GM18499 (cell line): ENCODE measurements around the gene ACE.

ENCODE experiments used
- ATAC-seq: cut with Tn5 transposase; IDR thresholded peaks from one replicate; pipeline ENCODE4 v1.9.1; 2021; ENCODE audit warnings: moderate number of reproducible peaks; ENCODE audit not compliant: insufficient read depth, unreplicated experiment

Gene ACE

DNA sequence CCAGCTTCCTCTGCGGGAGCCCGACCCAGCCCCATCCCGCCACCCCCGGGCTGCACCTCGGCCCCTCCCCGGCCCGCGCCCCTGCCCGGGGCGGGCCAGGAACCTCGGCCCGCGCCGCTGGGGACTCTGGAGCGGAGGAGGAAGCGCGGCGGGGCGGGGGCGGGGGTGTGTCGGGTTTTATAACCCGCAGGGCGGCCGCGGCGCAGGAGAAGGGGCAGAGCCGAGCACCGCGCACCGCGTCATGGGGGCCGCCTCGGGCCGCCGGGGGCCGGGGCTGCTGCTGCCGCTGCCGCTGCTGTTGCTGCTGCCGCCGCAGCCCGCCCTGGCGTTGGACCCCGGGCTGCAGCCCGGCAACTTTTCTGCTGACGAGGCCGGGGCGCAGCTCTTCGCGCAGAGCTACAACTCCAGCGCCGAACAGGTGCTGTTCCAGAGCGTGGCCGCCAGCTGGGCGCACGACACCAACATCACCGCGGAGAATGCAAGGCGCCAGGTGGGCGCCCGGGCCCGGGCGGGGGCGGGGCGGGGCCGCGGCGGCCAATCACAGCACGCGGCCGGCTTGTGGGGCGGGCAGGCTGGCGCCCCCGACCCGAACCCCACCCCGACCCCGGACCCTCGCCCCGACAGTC, at the start of gene ACE:
Gene ACE (plus strand): TSS at position 208 of the 626 bp plus-strand sequence. CDS start 34 bp downstream, at position 242.
- ATAC-seq, result no peak

DNA sequence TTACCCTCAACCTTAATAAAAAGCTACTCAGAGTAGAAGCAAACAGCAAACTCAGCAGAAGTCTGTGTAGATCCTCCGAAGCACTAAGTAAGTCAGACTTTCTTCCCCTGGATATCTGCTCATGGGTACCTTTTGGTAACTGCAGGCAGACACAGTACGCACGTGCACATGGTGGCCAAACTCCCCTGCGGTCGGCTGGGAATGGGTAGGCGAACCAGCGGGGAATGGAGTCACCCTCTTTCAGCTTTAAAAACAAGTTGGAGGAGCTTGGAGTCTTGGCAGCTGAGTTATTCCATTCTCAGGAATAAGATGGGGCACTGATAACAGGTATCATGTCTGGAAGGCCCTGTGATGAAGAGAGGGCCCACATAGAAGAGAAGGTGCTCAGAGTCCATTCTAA, 47.1 kb upstream of the ACE start:
- ATAC-seq, result no peak

DNA sequence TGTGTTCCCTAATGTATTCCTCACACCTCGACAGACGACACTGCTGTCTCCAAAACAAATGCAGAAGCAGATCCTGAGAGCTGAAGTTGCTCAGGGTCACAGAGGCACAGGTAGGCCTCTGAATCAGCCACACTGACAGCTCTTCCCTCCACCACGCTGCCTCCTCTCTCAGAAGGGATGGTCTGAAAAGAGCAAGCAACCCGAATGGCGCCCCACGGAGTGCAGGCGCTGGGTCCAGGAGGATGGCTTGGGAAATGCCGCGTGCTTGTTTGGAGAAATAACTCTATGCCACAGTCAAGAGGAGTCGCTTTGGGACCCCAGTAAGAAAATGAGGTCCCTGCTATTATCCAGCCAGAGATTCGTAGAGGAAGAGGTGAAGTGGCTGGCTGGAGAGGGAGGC, 46.6 kb upstream of the ACE start:
- no peak for ATAC-seq

DNA sequence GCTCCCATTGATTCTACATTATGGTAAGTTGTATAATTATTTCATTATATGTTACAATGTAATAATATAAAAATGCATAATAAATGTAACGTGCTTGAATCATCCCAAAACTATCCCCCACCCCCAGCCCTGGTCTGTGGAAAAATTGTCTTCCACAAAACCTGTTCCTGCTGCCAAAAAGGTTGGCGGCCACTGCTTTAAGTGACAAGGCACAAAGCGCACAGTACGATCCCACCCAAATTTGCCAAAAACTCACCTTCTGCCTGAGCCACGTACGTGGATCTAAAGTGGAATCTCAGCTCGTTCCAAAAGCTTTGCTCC, 45.3 kb upstream of the ACE start:
- ATAC-seq, result no peak

DNA sequence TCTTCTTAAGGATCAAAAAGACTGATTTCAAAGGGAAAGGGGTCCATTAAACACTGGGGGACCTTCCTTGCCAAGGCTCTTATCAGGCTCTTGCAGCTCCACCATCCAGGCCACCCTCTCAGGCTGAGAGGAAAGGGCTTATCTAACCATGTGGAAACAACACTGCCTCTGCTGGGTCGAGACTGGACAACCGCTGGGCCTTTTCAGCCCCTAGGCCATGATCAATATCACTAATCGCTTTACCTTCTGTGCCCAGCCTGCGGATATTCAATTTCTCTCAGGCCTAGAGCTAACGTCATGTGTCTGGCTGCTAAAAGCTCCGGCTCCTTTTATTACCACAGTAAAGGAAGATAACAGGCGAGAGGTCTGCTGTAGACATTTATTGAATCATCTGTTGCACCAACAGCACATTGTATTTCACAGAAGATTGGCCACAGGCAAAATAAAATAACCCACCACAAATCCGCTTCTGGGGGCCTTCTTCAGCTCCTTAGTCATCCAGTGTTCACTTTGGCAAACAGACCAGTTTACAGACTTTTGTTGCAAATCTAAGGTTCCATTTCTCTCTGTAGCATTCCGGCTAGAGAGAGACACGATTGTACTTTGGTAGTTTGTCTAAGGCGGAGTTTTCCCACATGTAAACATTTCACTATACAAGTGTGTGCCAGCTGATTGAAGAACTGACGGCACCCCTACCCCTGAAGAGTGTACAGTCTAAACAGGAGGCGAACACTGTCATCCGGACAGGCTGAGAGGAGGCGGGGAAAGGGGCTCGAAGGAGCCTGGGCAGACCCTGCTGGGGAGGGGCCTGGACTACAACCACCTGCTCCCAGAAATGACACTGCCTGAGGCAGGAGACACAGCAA, 44.7 kb upstream of the ACE start:
- no peak for ATAC-seq

DNA sequence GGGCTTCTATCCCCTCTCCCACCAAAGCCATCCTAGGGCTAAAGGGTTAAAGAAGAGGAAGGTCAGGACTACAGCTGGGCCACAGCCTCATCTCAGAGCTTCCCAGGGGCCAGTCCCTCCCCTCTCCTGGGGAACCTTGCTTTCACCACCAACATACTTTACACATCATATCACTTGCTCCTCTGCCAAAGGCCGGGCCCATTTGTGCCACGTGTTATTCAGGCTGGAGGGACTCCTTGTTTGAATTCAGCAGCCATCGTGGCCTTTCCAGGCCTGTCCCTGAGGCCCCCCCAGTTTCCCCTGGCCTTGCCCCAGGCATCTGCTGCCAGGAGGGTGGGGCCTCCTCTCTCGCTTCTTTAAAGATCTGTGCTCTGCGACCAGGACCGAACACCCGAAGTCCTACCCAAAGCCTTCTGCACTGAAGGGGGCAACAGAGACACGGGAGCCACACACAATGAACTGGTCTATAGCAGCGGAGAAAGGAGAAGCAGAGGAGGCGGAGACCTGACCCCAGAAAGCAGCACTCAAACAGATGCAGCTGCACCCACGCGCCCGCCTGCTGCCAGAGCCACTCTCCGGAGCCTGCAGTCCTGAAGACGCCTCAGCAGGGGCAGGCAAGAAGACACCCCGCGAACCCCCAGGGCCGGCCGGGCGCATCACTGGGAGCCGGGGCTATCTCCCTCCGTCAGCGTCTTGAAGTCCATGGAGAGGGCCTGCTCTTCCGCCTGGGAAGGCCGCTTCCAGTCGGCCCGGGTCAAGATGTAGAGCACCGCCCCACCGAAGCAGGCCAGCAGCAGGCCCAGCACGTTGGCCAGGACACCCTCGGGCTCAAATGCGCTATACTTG, 42.9 kb upstream of the ACE start:
- no peak for ATAC-seq

DNA sequence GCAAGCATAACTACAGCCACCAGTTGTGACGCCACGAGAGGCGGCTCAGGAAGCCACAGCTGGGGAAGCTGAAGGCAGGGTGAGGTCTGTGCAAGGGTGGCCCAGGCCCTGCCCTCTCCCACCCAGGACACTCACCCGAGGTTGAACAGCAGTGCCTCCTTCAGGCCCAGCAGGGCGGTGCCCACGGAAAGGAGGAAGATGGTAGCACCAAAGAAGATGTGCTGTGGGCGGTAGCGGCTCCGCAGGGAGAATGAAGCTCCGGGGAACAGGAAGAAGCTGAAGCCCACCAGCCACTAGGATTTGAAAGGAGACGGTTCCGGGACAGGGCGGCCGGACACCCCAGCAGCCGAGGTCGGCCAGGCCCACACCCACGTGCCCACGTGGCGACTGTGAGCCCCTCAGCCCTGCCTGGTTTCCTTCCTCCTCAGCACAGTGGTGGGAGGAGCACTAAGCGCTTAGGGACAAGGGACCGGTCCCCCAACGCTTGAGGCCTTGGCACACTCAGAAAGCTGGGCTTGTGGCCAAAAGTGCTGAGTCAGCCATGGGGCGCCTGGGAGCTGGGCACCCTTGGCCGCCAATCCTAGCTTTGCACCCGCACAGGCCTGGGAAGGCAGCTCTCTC, 41.8 kb upstream of the ACE start:
- ATAC-seq, result no peak

DNA sequence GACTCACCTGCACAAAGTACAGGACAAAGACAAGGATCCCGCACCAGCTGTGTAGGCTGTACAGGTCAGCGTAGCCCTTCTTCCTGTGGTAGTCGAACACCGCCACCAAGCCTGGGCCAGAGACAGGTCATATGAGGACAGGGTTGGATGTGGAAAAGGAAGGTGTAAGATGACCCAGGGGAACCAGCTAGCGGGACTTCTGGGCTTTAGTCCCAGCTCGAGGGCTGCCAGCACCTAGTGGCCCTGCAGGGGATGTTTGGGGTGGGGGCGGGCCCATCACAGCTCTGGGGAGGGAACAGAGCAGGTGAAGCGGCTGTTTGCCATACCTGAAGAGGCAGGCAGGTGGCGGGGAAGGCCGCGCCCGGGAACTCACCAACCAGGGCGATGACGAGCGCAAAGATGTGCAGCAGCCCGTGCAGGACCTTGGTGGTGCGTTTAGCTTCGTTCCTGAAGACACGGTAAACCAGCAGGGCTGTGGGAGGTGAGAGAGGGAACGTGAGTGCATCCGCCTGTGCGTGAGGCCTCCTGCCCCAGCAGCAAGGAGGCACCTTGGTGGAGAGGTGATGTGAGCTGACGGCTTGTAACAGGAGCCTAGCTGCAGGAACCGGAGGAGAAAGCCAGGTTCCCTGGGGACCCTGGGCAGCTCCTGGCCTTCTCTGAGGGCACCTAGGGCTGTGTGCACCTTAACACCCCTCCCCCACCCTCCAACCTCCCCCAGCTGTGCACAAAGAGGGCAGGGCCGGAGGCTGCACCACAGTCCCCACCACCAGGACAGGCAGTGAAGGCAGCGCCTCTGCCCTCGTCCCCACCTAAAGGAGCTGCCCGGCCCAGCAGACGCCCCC, 41.0 kb upstream of the ACE start:
- ATAC-seq, result no peak

DNA sequence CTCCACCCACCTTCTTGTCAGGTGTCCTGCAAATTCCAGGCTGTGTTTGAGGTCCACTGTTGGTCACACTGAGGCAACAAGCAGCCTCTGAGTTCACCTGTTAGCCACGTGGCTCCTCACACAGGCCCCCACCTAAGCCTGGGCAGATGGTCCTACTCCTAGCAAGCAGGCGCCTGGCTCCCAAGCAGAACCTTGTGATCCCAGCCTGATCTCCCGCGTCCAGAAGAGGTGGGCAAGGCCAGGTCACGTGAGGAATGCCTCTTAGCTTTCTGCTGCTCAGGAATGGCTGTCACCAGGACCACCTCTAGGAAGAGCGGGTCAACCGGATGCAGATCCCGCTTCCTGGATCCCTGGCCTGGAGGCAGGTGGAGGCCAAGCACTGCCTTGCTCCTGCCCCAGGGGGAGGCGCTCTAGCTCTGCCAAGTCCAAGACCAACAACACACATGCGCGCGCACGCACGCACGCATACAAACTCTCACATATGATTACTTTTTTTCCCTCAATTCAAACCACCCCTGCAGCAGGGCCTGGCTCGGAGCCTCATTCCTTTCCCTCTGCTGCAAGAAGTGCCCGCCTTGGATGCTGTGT, 40.2 kb upstream of the ACE start:
- ATAC-seq, result no peak

DNA sequence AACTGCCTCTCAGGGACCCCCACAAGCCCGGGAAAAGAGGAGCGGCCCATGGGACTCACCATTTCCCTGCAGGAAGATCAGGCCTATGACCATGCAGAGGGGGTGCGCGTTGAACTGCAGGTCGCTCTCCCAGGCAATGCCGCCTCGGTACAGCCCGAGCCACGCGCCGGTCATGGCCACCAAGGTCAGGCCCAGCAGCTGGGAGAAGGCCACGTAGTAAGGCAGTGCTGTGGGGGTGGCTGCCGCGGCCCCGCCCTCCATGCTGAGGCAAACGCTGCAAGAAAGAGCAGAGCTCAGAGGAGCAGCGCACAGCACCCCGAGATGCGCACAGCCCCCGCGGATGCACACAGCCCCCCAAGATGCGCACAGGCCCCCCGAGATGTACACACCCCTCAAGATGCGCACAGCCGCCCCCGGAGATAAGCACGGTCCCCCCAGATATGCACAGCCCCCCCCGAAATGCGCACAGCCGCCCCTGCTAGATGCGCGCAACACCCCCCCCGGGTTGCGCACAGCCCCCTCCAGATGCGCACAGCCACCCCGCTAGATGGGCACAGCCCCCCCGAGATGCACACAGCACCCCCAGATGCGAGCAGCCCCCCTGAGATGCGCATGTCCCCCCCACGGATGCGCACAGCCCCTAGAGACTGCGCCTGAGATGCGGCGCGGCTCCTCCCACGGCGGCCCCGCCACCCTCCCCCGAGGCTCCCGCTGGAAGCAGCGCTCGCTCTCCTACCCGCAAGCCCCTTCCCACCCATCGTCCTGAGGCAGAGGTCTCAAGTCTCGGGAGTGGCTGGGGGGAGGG, 39.4 kb upstream of the ACE start:
- ATAC-seq, result no peak

DNA sequence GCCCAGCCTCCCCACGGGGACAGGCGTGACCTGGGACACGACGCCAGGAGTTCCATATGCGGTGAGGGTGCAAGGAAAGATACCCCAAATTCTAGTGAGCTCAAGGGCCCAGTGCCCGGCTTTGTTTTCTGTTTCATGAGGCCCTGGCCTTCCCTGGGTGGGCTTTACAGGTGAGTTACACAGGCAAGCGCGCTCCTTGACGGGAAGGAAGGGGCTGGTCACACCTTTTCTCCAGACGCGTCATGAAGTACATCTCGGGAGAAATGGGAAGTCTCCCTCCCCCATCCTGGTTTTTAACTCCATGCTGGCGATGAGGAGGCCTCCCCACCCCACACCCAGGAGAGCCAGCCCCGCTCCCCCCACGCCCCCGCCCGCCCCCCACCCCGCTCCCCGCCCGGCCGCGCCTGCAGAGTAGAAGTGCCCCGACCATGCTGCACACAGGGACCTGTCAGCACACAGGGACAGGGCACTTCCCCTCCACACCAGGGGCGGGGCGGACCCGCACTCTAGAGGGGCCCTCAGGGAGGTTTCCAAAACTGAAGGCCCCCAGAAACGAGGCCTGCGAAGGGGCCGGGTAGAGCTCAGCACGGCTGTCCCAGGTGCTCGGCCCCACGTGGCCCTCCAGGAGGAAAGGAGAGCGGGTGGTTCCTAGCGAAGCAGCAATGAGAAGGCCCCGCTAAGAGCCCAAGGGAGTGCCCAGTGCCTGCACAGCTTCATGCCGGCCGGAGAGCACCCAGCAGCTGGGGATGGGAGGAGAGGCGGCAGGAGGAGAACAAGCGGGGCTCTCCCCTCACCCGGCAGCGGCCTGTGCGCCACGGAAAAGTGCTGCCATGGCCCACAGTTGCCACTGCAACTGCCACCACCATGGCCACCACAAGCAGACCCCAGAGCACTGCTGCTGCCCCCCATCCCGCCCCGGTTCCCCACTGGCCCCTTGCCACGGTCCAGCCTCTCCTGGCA, 38.5 kb upstream of the ACE start:
- no peak for ATAC-seq

DNA sequence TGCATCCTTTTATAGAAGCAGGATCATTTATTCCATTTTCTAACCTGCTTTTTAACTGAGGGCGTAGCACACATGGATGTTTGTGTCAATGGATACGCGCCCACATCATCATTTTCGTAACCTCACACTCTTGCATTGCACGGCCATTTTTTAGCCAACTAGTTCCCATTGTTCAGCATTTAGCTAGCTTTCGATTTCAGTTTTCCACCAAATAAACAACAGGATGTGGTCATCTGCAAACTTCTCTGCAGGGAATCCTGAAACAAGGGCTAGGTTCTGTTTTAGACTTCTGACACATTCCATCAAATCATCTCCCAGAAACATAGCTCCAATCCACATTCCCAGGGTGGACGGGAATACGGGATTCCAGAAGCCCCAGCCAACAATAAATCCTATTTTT, 37.2 kb upstream of the ACE start:
- ATAC-seq, result no peak

DNA sequence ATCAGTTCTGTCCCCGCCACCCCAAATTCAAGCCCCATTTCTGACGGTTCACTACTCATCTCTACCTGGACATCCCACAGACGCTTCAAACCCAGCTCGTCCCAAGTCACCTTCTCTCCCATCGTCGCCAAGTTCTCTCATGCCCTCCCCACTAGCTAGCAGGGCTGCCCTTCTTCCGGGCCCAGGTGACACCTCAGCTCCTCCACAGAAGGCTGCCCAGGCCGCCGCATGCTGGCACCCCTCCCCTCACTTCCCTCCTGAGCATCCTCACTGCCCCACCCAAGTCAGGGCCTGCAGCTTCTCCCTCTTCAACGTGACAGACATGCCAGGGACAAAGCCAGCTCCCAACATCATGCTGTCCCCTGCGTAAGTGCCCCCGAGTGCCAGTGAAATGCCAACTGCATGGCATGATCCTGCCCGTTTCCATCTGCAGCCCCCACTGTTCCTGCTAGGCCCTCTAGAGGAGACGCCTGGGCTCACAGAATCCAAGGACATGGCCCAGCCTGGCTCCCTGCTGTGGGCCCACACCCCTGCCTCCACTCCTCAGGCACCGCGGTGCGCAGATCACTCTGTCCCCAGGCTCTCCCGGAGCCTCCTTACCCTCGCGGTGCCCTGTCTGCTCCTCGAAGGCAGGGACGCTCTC, 36.6 kb upstream of the ACE start:
- ATAC-seq, result no peak

DNA sequence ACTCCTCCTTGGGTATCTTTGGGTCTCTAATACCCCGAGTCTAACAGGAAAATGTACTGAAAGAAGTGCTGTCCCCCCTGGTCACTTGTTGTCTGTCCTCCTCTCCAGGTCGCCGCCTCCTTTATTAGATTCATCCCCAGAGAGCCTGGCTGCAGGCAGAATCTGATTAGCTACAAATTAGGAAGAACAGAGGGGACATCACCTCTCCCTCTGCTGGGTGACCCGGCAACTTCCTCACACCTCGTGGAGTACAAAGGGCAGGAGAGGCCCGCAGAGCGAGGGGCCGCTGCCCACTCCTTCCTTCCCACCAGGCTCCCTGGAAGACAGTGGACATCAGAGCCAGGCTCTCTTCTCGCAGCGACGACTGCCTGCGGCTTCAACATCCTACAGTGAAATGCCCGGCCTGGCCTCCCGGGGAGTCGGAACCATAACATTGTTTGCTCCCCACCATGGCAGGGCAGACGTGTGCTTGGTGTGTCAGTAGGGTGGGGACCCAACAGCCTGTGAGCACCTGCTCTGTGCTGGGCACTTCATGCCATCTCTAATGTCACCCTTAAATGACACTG, 36.0 kb upstream of the ACE start:
- no peak for ATAC-seq

DNA sequence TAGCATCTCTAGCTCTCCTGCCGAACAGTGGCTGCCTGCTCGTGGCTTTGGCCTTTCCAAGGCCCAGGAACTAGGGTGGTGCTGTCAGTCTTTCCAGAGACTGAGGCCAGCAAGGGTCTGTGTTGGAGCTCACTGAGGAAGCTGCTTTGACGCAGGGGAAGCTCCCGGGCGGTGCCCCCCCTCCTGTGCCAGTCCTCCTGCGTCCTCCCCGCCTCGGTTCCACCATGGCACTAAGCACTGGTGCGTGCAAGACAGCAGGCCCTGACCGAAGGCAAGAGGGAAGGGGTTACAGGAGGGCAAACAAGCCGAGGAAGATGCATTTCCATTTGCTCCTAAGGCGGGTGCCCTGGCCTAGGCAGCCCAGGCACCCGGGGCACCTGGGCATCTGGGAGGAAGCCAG, 35.2 kb upstream of the ACE start:
- no peak for ATAC-seq

DNA sequence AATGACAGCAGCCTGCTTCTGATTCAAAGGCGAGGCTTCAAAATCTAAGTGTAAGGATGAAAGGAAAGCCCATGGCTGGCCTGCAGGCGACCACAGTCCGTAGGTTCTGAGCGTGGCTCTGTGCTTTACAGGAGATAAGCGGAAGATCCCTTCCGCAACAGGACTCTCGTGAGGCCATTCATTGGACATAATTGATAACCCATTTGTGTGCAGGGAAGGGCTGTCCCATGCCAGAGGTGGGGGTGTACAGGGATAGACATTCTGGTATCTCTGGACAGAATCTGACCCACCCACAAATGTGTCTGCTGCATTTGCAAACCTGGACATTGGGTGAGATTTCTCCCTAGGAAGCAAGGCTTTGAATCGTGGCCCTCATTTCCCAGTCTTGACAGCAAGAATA, 34.8 kb upstream of the ACE start:
- ATAC-seq, result no peak

DNA sequence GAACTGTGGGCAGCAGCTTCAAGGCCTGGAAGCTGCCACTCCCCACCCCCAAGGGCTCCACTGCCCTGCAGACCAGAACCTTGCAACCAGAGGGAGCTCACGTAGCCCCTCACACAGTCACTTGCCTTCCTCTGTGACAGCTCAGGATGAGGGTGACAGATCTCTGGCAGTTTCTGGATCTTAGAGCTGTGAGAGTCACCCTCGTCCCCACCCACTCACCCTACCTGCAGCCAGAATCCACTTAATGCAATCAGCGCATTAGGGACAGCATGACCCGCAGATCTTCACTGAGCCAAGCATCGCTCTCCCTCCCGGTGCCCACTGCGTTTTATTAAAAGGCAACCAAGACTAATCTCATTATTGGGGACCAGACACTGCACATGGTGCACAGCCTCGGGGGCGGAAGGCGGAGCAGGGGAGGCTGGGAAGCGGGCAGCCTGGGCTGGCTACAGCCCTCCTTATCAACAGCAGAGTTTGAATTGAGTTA, 34.3 kb upstream of the ACE start:
- no peak for ATAC-seq
